Endometrium (tissue), 2 donors: ENCODE measurements around the gene C5.

ENCODE experiments used
- FAIRE-seq: peaks from 2 replicates; lab custom pipeline; 2012; peaks lifted over from hg19 to GRCh38; lab: Jason Lieb, UNC
- donor health status: control.
- donor health status: control.

Gene C5

DNA sequence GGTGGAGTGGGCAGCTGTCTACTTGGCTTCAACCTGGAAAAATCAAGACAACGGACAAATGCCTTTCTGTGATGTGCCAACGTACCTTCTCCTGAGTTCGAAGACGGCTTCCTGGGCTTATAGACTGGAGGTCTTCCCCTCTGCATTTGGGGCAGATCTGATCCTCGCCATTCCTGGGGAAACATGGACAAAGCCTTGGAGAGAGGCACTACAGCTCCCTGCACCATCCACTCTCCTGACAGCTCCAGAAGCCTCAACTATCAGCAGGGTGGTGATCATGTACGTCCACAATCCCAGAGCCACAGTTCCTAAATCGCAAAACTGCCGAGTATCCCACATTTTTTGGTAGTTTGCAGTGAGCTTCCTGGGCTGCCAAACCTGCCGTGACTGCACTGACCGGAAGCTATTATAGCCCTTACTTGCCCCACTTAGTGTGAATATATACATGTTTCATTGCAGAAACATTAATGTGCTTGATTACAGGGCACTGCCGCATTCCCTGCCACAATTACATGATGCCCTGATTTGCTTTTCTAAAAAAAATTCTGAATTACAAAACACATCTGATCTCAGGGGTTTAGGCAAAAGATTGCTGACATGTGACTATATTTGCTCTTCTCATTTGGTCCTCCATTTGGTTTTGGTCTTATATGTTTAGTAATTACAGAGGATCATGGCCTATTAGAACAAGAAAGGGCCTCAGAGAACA, 126.3 kb downstream of the C5 start:
- no peak for FAIRE-seq

DNA sequence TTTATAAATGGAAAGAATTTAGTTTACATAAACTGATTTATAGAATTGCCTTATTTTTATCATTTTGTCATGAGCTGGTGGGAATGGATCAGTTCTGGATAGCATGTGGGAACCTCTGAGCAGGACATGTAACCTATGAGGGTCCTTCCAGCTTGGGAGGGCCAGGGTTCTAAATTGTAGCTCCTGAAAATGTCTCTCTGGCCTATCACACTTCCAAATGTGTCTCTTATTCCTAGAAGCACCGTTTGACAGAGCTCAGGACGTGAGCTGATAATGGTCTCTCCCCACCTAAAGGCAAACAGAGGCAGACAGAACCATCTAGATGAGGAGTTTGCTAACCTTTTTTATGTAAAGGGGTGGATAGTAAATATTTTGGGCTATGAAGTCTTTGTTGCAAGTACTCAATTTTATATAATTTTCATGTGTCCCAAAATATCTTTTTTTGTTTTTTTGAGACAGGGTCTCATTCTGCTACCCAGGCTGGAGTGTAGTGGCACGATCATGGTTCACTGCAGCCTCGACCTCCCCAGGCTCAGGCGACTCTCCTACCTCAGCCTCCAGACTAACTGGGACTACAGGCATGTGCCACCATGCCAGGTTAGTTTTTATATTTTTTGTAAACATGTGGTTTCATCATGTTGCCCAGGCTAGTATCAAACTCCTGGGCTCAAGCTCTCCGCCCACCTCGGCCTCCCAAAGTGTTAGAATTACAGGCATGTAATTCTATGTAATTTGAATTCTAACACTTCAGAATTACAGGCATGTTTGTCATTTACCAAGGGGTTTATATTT, 127.5 kb downstream of the C5 start:
- FAIRE-seq, result no peak

DNA sequence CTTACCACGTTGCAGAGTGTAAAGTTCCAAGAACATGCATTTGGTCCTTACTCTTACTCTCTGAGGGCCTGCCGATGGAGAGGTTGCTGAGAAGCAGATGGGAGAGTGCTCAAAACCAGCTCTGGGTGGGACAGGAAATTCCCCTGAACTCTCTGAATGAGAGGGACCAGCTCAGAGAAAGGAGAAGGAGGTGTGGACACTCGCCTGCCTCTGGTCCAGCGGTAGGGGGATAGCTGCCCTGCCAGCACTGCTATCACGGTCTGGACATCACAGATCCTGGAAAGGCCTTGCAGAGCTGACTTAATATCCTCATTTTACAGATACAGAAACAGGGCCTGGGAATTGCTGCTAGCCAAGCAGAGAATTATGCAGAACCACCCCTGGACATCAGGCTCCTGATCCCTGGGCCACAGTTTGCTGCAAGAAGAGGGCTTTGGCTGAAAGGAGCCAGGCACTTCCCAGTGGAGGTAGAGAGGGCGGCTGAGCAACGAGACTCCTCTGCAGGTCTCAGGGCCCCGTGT, 128.4 kb downstream of the C5 start:
- FAIRE-seq, result no peak

DNA sequence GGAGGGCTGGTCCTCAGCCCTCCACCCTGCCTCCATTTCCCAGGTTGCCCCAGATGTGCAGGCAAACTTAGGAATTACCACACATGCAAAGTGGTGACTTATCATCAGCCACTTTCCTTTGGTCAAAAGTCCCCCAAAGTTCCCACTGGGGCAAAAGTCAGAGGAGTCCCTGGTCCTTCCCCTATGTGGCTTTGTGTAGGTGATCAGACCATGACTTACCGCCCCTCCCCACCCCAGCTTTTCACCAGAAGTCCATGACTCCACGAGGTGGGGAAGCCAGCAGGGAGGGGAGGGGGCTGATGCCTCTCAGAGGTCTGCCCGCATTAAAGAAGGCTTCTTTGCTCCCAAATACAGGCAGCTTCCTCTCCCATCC, 129.3 kb downstream of the C5 start:
- no peak for FAIRE-seq

DNA sequence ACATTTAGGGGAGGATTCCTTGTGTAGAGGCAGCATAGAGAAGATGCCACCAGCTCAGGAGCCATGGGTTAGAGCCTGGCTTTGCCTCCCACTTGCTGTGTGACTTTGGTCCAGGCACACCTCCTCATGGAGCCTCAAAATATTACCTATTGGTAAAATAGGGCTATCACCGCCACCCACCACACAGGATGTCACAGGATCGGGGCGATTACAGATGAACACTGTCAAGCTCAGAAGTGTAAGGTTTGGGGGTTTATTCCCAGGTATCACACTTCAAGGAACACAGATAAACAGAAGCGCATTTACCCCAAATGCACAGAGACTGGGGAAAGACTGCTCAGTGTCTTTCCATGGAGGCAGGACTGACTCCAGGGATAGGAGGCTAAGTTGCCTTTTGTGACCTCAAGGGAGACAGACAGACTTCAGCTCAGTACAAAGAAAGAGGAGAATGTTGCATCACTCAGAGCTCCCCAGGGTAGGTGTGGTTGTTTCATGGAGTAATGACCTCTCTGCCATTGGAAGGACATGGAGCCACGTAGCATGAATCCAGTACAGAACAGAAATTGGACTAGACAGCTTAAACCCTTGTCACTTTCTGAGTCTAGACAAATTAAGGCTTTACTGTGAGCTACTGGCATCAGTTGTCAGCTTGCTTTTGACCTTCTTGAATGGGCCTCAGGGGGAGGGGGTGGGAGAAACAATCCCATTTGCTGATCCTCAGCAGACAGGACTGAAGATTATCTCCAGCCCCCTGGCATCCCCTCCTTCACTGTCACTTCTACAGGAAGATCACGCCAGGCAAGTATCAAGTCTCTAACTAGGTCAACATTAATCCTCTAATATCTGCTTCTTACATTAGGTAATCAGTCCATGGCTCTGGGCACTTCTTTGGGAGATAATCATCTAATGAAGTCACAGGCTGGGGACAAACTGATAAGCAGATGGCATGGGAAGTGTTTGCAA, 130.0 kb downstream of the C5 start:
- no peak for FAIRE-seq

DNA sequence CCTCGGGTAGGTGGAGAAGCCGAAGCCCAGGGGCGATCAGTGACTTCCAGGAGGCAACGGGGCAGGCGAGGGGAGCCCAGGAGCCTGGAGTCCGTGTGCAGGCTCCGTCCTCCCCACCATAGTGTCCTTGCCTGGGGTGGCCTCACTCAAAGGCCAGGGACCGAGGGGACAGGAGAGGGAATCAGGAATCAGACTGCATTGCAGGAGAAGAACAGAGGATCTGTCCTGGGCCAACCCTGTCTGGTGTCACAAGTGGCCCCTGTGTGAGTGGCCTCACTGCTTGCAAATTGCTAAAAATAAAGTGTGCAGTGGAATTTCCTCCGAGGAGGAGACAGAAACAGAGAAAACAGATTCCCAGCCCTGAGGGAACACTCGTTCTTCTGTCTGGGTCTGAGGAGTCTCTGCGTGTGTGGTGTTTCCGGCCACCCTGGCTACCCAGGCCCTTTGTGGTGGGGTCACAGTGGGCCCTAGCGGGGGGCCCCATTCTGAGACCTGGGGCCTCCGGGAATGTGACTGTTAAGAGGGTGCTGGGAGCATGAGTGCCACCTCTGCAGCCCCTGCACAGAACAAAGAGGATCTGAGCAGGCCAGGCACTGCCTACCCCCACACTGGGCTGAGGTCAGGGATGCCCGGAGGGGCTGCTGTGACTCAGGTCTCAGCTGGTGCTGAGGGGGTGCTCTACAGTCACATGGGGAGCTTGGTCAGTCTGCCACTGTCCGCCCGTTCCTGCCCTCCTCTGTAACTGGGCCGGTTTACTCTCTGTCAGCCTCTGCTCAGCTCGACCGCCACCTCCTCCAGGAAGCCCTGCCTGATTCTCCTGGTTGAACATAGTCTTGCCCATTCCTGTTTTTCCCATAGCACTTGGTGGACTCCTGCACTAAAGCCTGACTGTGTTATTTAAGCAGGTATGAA, 130.9 kb downstream of the C5 start:
- FAIRE-seq, result no peak

DNA sequence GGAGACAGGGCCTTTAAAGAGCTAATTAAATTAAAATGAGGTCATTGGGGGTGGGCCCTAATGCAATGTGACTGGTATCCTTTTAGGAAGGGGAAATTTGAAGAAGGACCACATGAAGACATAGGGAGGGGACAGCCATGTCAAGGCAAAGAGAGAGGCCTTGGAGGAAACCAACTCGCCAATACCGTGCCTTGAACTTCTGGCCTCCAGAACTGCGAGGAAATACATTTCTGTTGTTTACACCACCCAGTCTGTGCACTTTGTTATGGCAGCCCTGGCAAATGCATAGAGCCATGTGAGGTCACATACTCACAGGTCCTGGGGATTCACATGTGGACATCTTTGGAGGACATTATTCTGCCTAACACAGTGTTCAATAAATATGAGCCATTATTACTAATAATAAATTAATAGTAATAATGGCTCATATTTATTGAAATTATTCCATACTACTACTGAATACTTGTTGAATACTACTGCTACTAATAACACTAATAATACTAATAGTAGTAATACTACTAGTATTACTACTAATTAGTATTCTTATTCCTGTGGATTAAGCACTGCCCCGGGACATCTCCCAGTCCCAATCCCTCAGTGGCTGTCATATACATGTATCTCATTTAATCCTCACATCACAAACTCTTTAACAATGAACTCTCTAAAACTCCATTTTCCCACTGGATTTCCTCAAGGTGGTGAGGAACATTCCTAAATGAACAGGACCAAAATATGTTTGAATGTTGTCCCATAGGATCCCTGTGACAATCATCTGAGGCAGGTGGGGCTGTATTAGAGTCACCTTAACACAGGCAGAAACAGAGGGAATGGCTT, 131.9 kb downstream of the C5 start:
- FAIRE-seq, result no peak

DNA sequence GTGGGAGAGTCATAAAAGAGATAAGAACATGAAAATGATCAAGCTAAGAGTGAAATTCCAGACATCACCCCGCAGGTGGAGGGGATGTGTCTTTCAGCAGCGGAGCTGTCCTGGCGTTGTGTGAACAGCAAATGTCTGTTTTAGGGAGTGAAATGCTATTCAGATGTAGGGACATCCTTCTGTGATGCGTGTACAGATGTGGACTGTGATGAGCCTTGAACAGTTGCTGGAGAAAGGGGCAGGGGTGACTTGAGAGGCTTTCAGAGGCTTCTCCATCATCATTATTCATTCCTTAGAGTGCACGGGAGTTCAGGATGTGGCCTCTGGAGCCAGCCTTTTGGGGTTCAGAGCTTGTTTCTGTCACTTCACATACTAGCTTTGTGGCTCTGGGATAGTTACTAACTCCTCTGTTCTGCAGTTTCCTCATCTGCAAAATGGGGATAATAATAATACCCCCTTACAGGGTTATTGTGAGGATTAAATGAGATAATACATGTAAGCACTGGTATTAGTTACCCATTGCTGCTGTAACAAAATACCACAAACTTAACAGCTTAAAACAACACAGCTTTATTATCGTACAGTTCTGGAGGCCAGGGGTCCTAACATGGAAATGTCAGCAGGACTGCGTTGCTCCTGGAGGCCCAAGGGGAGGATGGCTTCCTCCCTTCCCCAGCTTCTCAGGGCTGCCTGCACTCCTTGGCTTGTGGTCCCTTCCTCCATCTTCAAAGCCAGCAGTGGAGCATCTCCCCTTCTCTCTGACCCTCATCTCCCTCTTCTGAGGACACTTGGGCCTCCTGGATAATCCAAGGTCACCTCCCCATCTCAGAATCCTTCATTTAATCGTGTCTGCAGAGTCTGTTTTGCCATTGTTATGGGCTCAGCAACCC, 132.8 kb downstream of the C5 start:
- FAIRE-seq, result no peak

DNA sequence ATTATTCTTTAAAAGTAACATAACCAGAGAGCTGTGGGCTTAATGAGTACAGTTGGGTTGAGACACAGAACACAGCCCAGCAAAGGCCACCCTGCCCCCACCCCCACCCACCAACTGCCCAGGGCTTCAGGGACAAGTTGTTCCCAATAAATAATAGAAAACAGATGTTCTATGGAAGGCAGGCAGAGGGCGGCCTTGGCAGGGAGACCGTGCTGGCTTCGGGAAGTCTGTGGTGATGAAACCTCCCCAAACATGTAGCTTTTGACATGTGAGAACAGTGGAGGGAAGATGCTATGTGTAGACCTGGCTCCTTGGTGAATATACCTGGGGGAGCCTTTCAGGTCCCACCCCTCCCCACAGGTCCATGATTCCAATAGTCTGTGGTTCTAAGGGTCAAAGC, 133.5 kb downstream of the C5 start:
- no peak for FAIRE-seq

DNA sequence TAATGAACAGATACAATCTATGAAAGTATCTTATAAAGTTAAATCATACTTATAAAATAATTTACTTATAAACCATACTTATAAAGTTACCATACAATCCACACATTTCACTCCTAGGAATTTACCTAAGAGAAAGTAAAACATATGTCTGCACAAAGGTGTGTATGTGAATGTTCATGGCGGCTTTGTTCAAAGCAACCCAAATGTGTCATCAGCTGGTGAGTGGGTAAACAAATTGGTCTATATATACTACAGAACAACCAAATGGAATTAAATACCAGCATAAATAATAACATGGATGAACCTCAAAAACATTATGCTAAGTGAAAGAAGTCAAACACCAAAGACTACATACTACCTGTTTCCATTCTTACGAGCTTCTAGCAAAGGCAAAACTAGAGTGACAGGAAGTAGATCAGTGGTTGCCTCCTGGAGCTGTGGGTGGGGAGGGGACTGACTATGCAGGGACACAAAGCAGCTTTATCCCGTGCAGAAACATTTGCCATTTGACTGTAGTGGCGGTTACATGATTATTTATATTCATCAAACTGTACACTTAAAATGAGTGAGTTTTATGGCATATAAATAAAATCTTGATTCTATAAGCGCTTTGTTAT, 134.1 kb downstream of the C5 start:
- no peak for FAIRE-seq

DNA sequence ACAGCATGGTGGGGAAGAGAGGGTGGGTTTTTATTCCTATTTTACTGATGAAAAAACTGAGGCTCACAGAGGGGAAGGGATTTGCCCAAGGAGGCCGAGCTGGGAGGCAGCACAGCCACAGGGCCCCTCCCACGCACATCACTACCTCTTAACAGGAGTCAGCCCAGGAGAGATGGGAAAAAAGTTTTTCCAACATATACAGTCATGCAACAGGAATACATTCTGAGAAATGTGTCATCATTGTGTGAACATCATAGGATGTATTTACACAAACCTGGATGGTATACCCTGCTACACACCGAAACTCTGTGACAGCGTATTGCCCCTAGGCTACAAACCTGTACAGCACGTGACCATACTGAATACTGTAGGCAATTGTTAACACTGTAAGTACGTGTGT, 135.1 kb downstream of the C5 start:
- FAIRE-seq, result no peak

DNA sequence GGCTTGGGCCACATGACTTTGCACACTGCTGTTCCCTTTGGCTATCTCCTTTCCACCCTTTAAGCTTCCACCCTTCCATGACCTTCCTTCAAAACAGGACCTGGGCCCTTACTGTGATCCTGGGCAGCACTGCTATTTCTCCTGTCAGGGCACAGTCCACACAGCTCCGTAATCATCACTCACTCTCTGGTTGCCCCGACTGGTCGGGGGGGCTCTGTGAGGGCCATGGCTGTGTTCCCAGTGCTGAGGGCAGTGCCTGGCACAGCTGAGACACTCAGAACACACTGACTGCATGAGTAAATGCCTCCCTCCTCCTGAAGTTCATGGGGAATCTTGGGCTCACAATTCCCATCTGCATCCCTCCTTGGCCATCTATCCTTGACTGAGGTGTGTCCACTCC, 135.7 kb downstream of the C5 start:
- FAIRE-seq, result no peak

DNA sequence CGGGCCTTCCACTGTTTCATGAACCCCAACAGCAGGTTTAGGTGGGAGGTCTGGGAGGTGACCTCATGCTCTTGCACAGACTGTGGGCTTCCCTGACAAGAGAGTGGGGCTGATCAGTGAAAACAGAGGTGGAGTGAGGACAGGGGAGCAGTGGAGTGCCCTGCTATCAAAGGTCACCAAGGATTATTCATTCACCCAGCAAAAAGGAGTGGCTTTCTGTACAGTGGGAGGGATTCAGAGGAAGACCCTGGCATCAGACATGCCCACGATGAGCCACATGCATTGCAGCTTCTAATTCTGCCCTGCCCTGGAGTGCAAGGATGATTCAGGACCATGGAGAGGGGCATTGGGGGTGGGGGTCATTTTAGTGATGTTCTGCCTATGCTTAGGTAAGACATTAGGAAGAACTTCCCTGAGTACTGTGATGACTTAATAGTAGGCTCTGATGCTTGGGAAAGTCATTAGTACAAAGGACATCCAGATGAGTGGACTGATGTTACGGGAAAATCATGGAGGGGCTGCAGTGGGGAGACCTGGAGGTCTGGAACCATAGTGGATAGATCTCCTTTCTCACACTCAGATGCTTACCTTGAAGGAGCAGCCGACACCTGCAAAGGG, 136.3 kb downstream of the C5 start:
- no peak for FAIRE-seq

DNA sequence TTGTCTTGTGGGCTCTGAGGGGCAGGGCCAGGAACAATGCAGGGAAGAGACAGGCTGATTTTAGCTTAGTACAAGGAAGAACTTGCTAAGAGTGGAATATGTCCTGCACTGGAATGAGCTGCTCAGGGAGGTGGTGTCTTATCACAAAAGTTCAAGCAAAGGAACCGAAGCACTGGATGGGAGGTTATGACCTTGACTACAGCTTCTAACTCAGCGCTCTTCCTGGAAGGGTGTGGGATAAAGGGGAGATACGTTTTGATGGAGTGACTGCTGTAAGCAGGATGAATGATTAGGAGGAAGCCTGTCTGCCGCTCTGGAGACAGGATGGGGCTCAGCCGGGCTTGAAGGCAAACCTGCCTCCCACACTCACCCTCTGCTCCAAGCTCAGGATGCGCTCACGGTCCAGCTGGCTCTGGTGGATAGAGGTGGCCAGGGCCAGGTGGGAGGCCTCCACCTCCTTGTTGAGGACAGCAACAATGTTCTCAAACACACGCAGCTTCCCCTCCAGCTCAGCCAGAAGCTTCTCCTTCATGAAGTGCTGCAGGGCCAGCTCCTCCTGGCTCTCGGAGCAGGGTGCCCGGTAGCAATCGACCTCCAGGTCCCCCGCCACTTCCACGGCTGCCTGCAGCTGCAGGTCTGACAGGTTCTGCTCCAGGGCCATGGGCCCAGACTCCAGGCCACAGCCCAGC, 137.0 kb downstream of the C5 start:
- no peak for FAIRE-seq

DNA sequence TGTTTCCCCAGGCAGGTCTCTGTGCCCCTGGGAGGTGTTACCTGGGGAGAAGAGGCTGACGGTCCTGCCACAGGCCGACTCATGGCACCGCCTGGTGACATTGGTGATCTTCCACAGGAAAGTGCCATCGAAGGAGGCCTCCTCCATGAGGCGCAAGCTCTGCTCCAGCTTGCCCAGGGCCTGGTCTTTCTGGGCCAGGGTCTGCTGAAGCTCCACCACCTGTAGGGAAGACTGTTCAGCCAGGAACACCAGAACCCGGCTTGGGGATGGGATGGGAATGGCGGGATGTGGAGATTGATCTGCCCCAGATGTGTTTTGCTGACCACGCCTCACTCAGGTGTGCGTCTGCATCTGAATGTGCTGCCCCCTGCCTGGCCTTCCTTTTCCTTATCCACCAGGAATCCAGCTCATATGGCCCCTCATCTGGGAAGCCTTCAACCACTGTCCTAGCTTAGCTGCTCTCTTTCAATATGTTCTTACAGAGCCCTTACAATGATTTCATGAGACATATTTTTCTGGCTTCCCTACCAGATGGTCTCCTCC, 138.7 kb downstream of the C5 start:
- no peak for FAIRE-seq

DNA sequence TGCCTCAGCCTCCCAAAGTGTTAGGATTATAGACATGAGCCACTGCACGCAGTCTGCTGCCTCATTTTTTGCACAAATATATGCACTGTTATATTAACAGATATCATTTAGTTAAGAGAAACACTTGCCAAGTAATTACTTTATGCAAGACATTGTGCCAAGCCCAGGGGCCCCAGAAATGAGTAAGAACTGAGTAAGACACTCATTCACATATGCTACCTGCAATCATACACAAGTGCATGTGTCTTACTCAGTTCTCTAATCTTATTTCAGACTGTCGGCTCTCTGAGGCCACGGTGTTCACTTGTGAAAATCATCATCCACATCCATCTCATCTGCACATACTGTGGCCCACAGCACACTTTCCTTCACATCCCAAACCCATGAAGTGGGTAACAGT, 139.4 kb downstream of the C5 start:
- FAIRE-seq, result no peak

DNA sequence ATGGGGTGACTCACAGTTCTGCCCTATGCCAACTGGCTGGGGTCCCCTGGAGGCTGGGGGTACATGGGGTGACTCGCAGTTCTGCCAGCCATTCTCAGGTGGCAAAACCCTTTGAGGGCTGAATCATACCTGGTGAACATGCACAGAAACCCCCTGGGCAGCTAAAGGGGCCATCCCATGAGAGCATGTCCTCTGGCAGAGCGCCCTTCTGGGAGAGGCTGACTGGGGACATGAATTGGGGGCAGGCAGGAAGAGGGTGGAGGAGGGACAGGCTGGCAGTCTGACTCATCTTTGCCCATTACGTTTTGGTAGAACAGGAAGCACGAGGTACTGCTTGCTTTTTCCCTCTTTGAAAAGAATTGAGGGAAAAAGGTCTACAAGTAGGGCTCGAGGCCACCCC, 140.2 kb downstream of the C5 start:
- no peak for FAIRE-seq
